ENCODE data around the gene TTYH2. TPM values are rescaled to one million over a fixed set of nuclear protein-coding genes. Genes with fewer than 3 reads are reported as not detected.

The TTYH2 gene
- total RNA-seq, 1 donor from 2014 or later = 3.8 TPM

DNA sequence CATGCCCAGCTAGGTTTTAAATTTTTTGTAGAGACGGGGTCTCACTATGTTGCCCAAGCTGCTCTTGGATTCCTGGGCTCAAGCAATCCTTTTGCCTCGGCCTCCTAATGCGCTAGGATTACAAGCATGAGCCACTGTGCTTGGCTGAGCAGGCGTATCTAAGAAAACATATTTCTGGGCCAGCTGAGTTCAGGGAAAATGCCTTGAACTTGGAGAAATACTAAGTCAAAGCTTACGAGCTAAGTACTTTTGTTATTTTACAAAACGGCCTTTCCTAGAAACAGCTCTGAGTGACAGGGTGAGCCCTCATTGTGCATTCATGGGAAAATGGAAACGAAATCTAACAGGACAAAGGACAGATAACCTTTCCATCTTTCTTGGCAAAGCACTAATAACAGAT, 85.4 kb downstream of the TTYH2 start:
- peaks cover 2% of the 10 kb centered on the region for H3K9me3 Mint-ChIP-seq
- no peak overlapping the region for H3K4me3 Mint-ChIP-seq
- TF ChIP-seq CTCF (IDR thresholded peaks at IDR 0.05) = no peak
- intact Hi-C loops (cut with micrococcal nuclease) = no loop called here
- H3K27ac Mint-ChIP-seq = no peak overlapping the region
- POLR2A ChIA-PET = no interaction called here
- ATAC-seq (ENCODE audit: low read depth) = no peak
- no peak for DNase-seq
- CTCF ChIA-PET = no interaction called here
- no peaks in the 10 kb centered on the region for H3K36me3 Mint-ChIP-seq (ENCODE audit: low read depth)
- no peaks in the 10 kb centered on the region for H3K4me1 Mint-ChIP-seq
- peaks cover 25% of the 10 kb centered on the region for H3K27me3 Mint-ChIP-seq

DNA sequence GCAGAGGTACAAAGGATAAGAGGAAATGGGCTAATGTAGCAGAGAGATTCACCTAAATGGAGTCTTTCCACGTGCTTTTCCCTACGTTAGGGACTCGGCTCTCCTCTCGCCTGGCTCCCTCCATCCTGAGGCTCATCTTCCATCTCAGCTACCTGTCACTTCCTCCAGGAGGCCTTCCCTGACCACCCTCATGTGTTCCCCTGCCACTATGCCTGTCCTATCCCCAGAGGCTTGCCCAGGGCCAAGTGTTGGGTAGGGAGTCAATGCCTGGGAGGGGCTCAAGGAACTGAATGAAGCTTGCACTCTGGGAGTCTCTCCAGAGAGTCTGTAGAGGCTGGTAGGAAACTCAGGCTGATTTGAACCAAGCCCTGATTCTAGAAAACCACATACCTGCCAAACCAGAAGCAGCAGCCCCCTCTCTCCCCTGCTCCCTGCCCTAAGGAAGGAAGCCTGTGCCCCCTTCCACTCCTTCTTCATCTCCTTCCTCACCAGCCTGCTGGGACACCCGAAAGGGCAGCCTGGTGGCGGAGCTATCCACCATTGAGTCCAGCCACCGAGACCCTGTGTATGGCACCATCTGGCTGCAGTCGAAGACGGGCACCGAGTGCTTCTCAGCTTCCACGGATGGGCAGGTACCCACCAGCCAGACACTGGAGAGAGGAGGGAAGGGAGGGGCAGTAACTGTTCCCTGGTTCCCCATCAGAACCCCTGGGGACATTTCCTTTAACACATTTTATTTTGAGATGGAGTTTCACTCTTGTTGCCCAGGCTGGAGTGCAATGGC, 86.0 kb downstream of the TTYH2 start:
- H3K36me3 Mint-ChIP-seq (ENCODE audit: low read depth) = no peaks in the 10 kb centered on the region
- ATAC-seq (ENCODE audit: low read depth) (no peak), DNase-seq (no peak)
- no peaks in the 10 kb centered on the region for H3K4me1 Mint-ChIP-seq
- POLR2A ChIA-PET = no interaction called here
- CTCF ChIA-PET = no interaction called here
- H3K27me3 Mint-ChIP-seq = peaks cover 25% of the 10 kb centered on the region
- H3K4me3 Mint-ChIP-seq = no peak overlapping the region
- no peak overlapping the region for H3K27ac Mint-ChIP-seq
- peaks cover 2% of the 10 kb centered on the region for H3K9me3 Mint-ChIP-seq
- TF ChIP-seq CTCF (IDR thresholded peaks at IDR 0.05) = no peak
- intact Hi-C loops (cut with micrococcal nuclease) = no loop called here

GRCh38 chr17:74303305-74303704, 89.9 kb downstream of the TTYH2 start:
- no peaks in the 10 kb centered on the region for H3K9me3 Mint-ChIP-seq
- ChIA-PET POLR2A (no interaction called here), CTCF (no interaction called here)
- no peak for ATAC-seq (ENCODE audit: low read depth)
- H3K4me1 Mint-ChIP-seq = no peaks in the 10 kb centered on the region
- peaks cover 18% of the 10 kb centered on the region for H3K27me3 Mint-ChIP-seq
- no peaks in the 10 kb centered on the region for H3K36me3 Mint-ChIP-seq (ENCODE audit: low read depth)
- intact Hi-C loops (cut with micrococcal nuclease) = no loop called here
- H3K4me3 Mint-ChIP-seq = no peak overlapping the region
- no peak overlapping the region for H3K27ac Mint-ChIP-seq
- no peak for DNase-seq
- no peak for TF ChIP-seq CTCF (IDR thresholded peaks at IDR 0.05)

DNA sequence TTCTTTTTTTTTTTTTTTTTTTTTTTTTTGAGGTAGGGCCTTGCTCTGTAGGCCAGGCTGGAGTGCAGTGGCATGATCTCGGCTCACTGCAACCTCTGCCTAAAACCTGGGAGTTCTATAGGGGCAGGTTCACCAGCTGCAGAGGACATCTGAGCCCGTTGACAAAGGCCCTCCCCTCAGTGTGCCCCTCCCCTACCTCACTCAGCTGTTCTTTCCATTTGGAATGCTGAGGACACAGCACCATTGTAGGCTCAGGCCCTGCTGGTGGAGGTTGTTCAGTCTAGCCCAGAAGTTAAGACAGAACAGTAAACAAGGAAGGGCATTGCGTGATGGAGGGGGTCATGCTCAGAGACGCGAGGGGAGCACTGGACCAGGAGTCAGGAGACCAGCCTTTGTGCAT, 90.8 kb downstream of the TTYH2 start:
- no peak for DNase-seq
- no peak for TF ChIP-seq CTCF (IDR thresholded peaks at IDR 0.05)
- no peak overlapping the region for H3K4me3 Mint-ChIP-seq
- H3K27ac Mint-ChIP-seq = no peak overlapping the region
- ChIA-PET CTCF (interaction anchor here (0.7 kb wide), 1 partner anchor 10 kb away, joined by 3 read pairs; no protein-coding TSS in a partner anchor), POLR2A (no interaction called here)
- intact Hi-C loops (cut with micrococcal nuclease) = no loop called here
- no peak for ATAC-seq (ENCODE audit: low read depth)
- no peaks in the 10 kb centered on the region for H3K4me1 Mint-ChIP-seq
- no peaks in the 10 kb centered on the region for H3K9me3 Mint-ChIP-seq
- no peaks in the 10 kb centered on the region for H3K36me3 Mint-ChIP-seq (ENCODE audit: low read depth)
- peaks cover 17% of the 10 kb centered on the region for H3K27me3 Mint-ChIP-seq

- intact Hi-C loops (cut with micrococcal nuclease) = no loop called here
- Mint-ChIP-seq H3K27ac (no peak overlapping the region), H3K4me3 (no peak overlapping the region), H3K9me3 (no peaks in the 10 kb centered on the region), H3K27me3 (peaks cover 21% of the 10 kb centered on the region), H3K36me3 (ENCODE audit: low read depth) (no peaks in the 10 kb centered on the region), H3K4me1 (no peaks in the 10 kb centered on the region)
- TF ChIP-seq CTCF (IDR thresholded peaks at IDR 0.05) = no peak
- ChIA-PET CTCF (no interaction called here), POLR2A (no interaction called here)
- ATAC-seq (ENCODE audit: low read depth) (no peak), DNase-seq (no peak)
Observed at GRCh38 chr17:74305865-74306654, 92.7 kb downstream of the TTYH2 start.

Data from activated B cell treated with CpG ODN at 0.5 μM for 24 hours (primary cell).